GM23338 (cell line): ENCODE data around the gene POC1B.

Experiments used
- CREB1 ChIP-seq: fragments of 250-450 bp; sonication (Bioruptor Pico); IDR thresholded peaks from 2 replicates; pipeline ENCODE4 v1.5.0; 2020; ENCODE audit warnings: low read depth, mild to moderate bottlenecking, moderate library complexity
- CTCF ChIP-seq, 2 experiments: fragments of 200-600 bp in 1 of 2; sonication (generic) in 1 of 2; conservative IDR thresholded peaks; 2 replicates each; pipeline versions ENCODE4 v1.5.1 to v1.6.1; 2016 to 2017; ENCODE audit warnings: antibody characterized with exemption in 2 of 2, low read depth in 2 of 2, mild to moderate bottlenecking in 2 of 2, moderate library complexity in 1 of 2
- EZH2 ChIP-seq: fragments of 200-600 bp; sonication (generic); IDR thresholded peaks from one replicate; pipeline ENCODE4 v1.8.0; 2017; ENCODE audit warnings: antibody characterized with exemption, mild to moderate bottlenecking, low read depth; ENCODE audit not compliant: unreplicated experiment
- EZH2phosphoT487 ChIP-seq: fragments of 200-600 bp; sonication (generic); IDR thresholded peaks from one replicate; pipeline ENCODE4 v1.8.1; 2018; ENCODE audit warnings: antibody characterized with exemption; ENCODE audit not compliant: unreplicated experiment
- POLR2AphosphoS5 ChIP-seq: IDR thresholded peaks from 2 replicates; pipeline ENCODE4 v1.6.1; 2016; ENCODE audit warnings: antibody characterized with exemption, low read depth
- REST ChIP-seq: IDR thresholded peaks from one replicate; pipeline ENCODE4 v1.6.1; 2018; ENCODE audit warnings: antibody characterized with exemption; ENCODE audit not compliant: unreplicated experiment
- STAT1 ChIP-seq: IDR thresholded peaks from one replicate; pipeline ENCODE4 v1.6.1; 2016; ENCODE audit warnings: antibody characterized with exemption; ENCODE audit not compliant: unreplicated experiment
- ZNF114 ChIP-seq: fragments of 250-450 bp; sonication (Bioruptor Pico); IDR thresholded peaks from 2 replicates; pipeline ENCODE4 v1.5.0; 2020; ENCODE audit warnings: mild to moderate bottlenecking, moderate library complexity

- TF ChIP-seq CTCF (conservative IDR thresholded peaks at IDR 0.05; ENCODE audit: low read depth in 2 of 2) (no peak), EZH2 (no peak), REST (no peak), POLR2AphosphoS5 (no peak), EZH2phosphoT487 (no peak), CREB1 (CRISPR knock-in tag) (no peak), STAT1 (no peak), ZNF114 (CRISPR knock-in tag) (no peak)
These were observed 141.0 kb downstream of the POC1B start for GRCh38 chr12:89384807-89385206.
